Astrocyte of the cerebellum (primary cell): Measurements from ENCODE around the gene XRCC4.

ENCODE experiments used
- DNase-seq: peaks from one replicate; pipeline ENCODE4 v3.0.0-alpha.2; 2011; ENCODE audit warnings: low read depth
- H3K4me3 ChIP-seq: 2 replicates; pipeline ENCODE4 v1.5.1; 2011; ENCODE audit warnings: mild to moderate bottlenecking, low read depth, low read length, moderate library complexity
- in situ Hi-C: cut with HindIII; loops from 2 replicates; pipeline ENCODE4 v1.10.0; 2017; ENCODE audit warnings: low sequenced_read_pairs
- TF ChIP-seq, protein P1 (sequence below): IDR thresholded peaks from 2 replicates; pipeline ENCODE4 v1.5.1; 2012; ENCODE audit warnings: low read length, low read depth, moderate library complexity, mild to moderate bottlenecking; ENCODE audit errors: missing control alignments

XRCC4 gene

GRCh38 chr5:83162601-83163000, 85.3 kb downstream of the XRCC4 start:
- DNase-seq, result no peak
- TF ChIP-seq, protein P1, sequence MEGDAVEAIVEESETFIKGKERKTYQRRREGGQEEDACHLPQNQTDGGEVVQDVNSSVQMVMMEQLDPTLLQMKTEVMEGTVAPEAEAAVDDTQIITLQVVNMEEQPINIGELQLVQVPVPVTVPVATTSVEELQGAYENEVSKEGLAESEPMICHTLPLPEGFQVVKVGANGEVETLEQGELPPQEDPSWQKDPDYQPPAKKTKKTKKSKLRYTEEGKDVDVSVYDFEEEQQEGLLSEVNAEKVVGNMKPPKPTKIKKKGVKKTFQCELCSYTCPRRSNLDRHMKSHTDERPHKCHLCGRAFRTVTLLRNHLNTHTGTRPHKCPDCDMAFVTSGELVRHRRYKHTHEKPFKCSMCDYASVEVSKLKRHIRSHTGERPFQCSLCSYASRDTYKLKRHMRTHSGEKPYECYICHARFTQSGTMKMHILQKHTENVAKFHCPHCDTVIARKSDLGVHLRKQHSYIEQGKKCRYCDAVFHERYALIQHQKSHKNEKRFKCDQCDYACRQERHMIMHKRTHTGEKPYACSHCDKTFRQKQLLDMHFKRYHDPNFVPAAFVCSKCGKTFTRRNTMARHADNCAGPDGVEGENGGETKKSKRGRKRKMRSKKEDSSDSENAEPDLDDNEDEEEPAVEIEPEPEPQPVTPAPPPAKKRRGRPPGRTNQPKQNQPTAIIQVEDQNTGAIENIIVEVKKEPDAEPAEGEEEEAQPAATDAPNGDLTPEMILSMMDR, result no peak
- in situ Hi-C loops, result no loop called here
- no peak overlapping the region for H3K4me3 ChIP-seq

- TF ChIP-seq, protein P1, result no peak
- in situ Hi-C loops, result no loop called here
- H3K4me3 ChIP-seq, result no peak overlapping the region
- DNase-seq, result no peak
Measured at GRCh38 chr5:83167538-83167937, 90.2 kb downstream of the XRCC4 start.

- no peak overlapping the region for H3K4me3 ChIP-seq
- DNase-seq, result no peak
- TF ChIP-seq, protein P1, result no peak
- in situ Hi-C loops, result no loop called here
Measured at GRCh38 chr5:83169571-83170337, 92.4 kb downstream of the XRCC4 start.

DNA sequence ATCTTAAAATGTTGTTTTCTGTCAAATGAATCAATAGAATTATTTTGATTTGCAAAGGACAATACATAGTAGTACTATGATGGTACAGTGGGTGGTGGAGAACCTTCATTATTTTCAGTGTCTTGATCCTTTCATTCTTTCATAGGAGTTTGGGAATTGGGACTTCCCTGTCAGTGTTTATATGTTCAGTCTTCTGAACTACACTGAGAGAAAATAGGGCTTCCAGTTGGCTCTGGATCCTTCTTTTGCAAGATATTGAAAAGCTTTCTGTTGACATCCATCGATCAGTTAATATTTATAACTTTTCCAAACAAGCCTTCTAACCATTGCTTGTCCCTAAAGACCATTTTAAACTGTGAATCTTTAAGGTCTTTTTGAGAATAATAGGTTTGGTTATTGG, 94.7 kb downstream of the XRCC4 start:
- in situ Hi-C loops, result no loop called here
- TF ChIP-seq, protein P1, result no peak
- no peak for DNase-seq
- no peak overlapping the region for H3K4me3 ChIP-seq

GRCh38 chr5:83172655-83173054, 95.3 kb downstream of the XRCC4 start:
- DNase-seq, result no peak
- TF ChIP-seq, protein P1, result no peak
- H3K4me3 ChIP-seq, result no peak overlapping the region
- in situ Hi-C loops, result no loop called here

- TF ChIP-seq, protein P1, result no peak
- no peak for DNase-seq
- in situ Hi-C loops, result no loop called here
- H3K4me3 ChIP-seq, result no peak overlapping the region
Measured at GRCh38 chr5:83173826-83174225, 96.5 kb downstream of the XRCC4 start.
